Amniotic stem cell (primary cell): ENCODE results near the gene CGB5.
A peak's percentile ranks its signal among the peaks of the same experiment; 100 is the strongest.
"Not testable (repeated sequence)": the region's sequence is repeated elsewhere in the genome, so short reads cannot be mapped to it uniquely, and the experiment has no call there.

Experiments
- DNase-seq: peaks from one replicate; lab custom pipeline; 2025; lab: John Stamatoyannopoulos, UW

CGB5 gene

DNA sequence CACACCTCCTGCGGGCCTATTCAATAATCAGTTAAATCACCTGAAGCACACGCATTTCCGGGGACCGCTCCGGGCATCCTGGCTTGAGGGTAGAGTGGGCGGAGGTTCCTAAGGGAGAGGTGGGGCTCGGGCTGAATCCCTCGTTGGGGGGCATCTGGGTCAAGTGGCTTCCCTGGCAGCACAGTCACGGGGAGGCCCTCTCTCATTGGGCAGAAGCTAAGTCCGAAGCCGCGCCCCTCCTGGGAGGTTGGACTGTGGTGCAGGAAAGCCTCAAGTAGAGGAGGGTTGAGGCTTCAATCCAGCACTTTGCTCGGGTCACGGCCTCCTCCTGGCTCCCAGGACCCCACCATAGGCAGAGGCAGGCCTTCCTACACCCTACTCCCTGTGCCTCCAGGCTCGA is at the start of gene CGB5:
TSS of gene CGB5 (plus strand) at position 301 of the 400 bp plus-strand sequence. CDS start 362 bp downstream, outside the sequence.
- DNase-seq = not testable (repeated sequence)

DNA sequence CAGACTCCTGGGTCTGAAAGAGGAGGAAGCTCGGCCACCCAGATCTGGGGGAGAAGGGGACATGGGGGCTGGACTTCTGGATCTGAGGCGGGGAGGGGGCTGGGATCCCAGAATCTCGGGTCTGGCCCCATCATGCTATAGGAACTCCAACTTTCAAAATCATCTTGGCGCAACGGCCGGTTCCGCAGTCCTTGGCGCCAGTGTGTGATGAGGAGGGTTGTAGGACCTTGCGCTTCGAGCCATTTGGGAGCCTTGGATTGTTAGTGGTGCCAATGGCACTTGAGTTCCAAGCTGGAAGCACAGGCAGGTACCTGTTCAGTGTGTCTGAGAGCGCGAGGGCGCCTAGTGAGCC is 49.6 kb upstream of the CGB5 start:
- DNase-seq = no peak

DNA sequence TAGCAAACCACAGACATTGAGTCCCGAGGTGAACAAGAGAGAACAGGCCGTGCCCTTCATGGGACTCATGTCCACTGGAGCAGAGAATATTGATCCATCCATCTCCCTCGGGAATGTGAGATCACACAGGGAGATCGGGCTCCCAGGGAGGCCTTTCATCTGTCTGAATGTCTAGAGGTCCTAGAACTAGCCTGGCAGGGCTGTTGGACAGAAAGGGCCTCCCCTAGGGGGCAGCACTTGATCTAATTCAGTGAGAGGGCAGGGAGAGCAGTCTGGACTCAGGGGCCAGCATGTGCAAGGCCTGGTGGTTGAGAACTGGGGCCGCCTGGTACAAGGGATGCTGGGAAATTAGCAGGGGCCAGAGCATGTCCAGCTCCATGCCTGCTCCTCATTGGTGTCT is 45.7 kb upstream of the CGB5 start:
- DNase-seq = no peak

DNA sequence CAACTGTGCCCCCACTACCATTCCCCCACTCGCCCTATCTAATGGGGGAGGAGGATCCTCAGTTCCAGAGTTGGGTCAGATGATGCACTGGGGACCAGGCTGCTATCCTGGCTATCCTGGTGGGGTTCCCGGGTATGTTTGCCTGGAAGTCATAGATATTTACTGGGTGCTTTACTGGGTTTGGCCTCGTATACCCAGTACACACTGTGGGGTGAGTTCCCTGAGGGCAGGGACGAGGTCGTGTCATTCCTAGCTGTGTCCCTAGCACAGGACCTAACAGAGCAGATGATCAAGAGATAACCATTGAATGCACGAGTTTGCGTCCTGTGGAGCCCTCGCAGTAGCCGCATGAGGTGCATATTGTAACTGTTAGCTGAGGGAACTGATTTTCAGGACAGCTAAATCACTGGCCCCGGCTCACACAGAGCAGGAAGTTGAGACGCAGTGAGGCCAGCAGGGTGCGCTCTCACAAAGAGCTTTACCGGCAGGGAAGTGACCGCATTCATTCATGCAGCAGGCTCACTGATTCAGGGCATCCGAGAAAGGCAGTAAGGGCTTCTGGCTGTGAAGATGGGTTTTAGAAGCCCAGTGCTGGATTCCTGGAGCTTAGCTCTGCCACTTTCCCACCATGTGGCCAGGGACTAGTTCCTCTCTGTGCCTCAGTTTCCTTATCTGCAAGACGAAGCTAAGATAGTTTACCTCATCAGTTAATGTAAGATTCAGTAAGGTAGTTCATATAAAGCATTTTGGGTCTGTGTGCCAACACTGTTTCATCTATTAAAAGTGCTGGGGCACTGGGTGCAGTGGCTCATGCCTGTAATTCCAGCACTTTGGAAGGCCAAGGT is 43.9 kb upstream of the CGB5 start:
- DNase-seq = peak; percentile 23

DNA sequence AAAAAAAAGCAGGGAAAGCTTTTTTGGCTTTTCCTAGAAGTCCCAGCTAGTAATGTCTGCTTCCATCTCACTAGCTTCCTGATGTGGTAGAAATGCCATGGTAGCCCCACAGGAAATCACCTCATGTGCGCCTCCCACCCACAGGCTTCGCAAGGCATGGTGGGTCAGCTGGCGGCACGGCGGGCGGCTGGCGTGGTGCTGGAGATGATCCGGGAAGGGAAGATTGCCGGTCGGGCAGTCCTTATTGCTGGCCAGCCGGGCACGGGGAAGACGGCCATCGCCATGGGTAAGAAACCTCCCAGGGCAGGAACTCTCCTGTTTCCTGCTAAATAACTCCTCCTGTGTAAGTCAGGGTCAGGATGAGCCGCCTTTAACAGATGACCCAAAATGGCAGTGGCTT is 39.5 kb upstream of the CGB5 start:
- DNase-seq = no peak

DNA sequence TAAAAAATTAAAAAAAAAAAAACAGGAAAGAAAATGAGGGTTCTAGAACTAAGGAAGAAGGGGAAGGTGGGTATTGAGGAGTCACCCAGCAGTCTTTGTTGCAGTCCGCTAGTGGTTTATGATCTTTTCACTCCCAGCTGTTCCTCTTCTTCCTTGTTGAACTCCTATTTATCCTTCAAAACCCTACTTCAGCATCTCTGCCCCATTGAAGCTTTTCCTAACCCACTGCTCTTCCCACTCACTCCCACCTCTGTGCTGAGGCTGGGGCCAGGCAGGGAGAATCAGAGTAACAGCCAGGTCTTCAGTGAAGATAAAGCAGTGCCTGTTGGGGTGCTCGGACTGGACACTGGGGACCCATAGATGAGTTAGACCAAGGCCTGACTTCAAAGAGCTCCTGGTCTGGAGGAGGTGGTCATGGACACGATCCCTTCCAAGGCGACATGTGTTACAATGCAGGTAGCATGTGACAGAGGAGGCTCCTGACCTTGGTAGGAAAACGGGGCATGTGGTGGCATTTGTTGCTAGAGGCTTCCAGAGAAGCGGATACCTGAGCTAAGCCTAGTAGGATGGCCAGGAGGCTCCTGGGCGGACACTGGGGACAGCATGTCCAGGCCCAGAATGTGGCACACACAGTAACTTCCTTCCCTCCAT is 38.6 kb upstream of the CGB5 start:
- no peak for DNase-seq

DNA sequence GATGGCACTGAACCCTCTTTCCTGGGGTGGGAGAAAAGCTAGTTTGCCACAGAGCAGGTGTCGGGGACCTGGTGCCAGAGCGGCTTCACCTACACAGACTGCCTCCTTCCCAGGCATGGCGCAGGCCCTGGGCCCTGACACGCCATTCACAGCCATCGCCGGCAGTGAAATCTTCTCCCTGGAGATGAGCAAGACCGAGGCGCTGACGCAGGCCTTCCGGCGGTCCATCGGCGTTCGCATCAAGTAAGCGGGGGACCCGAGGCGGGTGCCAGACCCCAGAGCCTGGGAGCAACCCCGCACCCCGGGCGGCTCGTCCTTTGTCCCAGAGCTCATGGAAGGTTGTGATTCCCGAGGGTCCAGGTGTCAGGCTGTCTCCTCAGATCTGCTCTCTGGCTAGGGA is 36.7 kb upstream of the CGB5 start:
- DNase-seq = no peak

DNA sequence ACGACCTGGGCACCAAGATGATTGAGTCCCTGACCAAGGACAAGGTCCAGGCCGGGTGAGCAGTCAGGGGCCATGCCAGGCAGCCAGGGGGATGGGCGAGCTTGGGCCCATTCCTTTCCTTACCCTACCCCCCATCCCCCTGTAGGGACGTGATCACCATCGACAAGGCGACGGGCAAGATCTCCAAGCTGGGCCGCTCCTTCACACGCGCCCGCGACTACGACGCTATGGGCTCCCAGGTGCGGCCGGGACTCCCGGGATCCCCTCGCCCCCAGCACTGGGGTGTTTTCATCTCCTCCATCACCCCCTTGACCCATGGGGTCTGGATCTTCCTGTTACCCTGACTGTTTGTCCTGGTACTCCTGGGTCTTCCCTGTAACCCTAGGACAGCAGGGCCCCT is 33.8 kb upstream of the CGB5 start:
- DNase-seq = no peak

DNA sequence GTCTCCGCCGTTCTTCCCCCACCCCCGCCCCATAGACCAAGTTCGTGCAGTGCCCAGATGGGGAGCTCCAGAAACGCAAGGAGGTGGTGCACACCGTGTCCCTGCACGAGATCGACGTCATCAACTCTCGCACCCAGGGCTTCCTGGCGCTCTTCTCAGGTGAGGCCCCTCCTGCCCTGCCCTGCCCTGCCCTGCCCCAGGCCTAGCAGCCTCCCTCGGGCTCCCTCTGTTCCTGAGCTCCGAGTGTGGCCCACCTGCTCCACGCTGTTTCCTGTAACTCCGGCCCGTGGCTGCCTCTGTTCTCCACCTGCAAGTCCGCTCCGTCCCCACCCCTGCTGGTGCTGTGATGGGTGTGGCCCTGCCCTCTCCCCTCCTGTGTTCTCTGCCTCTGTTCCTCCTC is 33.2 kb upstream of the CGB5 start:
- no peak for DNase-seq

DNA sequence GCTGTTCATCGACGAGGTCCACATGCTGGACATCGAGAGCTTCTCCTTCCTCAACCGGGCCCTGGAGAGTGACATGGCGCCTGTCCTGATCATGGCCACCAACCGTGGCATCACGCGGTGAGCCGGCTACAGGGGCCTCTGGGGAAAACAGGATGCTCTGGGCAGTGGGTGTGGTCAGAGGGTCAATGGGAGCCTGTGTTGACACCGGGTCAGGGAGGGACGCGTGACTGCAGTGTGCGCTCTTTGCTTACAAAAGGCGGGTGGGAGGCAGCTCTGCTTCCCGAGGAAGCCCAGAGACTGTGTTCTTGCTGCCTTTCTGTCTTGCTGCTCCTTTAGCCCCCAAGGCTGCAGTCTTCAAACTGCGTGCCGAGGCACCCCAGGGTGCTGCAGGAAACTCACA is 32.5 kb upstream of the CGB5 start:
- DNase-seq = no peak

DNA sequence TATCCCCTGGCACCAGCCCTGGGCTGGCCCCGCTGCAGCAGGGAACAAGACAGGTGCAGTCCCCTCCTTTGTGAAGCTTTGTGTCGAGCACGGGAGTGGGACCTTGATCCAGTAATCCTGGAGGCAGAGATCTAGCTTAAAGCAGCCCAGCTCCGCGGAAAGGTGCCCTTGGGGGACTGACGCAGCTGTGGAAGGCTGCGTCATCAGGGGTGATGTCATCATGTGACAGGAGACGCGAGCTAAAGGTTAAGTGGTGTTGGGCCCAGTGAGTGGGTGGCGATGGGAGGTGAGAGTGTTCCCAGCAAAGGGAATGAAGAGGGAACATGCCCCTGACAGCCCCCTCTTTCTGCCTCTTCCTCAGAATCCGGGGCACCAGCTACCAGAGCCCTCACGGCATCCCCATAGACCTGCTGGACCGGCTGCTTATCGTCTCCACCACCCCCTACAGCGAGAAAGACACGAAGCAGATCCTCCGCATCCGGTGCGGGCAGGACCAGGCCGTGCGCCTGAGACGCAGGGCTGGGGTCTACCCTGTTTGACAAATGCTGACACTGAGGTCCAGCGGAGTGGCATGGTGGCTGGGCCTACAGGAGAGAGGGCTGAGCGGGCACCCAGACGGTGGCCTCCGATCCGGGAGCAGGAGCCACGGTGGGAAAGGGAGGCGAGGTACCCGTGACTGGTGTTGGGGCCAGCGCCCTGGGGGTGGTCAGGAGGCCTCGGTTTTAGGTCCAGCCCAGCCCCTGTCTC is 29.4 kb upstream of the CGB5 start:
- DNase-seq = no peak

DNA sequence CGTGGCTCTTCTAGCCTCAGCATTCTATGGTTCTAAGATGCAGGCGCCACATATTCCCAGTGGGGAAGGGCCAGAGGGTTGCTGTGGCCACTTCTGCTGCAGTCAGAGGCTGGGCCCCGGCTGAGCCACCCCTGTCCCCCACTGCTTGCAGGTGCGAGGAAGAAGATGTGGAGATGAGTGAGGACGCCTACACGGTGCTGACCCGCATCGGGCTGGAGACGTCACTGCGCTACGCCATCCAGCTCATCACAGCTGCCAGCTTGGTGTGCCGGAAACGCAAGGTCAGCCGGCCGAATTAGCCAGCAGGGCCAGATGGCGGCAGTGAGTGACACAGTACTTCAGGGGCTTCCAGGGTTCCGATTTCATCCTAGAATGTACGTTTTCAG is 28.8 kb upstream of the CGB5 start:
- no peak for DNase-seq

DNA sequence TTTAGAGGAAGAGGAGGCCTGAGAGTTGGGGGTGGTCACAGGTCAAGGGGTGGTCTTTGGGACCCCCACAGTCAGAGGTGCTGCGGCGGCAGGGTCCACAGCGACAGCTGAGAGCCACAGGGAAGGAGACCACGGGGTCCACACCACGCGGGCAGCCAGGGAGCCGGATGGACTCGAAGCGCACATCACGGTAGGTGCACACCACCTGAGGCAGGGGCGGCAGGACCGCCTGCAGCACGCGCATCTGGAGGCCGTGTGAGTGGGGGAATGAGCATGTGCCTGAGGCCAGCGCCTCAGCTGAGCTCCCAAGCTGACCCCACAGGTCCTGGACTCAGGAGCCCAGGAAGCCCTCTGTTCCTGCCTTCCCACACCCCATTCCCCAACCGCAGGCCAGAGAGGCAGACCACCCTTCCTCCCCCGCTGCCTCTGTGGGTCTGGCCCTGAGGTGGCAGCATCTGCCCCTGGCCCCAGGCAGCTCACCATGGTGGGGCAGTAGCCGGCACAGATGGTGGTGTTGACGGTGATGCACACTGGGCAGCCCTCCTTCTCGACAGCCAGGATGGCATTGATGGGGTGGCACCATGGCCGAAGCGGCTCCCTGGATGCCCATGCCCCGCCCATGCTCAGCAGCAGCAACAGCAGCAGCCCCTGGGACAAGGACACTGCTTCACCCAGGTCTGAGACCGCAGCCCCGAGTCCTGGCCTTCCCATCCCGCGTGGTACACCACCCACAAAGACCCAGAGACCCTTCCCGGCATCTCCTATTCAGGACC is 27.4 kb upstream of the CGB5 start:
- no peak for DNase-seq

DNA sequence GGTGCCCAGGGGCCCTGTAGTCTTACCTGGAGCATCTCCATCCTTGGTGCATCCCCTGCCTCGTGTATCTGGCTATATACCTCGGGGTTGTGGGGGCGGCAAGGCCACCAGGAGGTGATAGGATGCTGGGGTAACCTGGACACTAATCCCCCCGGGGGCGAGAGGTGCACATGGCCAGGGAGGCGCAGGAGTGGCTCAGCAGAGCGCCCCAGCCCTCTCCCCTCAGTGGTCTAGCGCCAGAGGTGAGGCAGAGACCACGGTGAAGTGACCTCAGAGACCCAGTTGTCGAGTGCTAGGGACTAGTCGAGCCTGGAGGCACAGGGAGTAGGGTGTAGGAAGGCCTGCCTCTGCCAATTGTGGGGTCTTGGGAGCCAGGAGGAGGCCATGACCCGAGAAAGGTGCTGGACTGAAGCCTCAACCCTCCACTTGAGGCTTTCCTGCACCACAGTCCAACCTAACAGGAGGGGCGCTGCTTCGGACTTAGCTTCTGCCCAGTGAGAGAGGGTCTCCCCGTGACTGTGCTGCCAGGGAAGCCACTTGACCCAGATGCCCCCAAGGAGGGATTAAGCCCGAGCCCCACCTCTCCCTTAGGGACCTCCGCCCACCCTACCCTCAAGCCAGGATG is 26.5 kb upstream of the CGB5 start, which contains the start of gene LHB:
TSS of gene LHB (minus strand) at position 51 of the 625 bp plus-strand sequence. CDS start at position 41, 10 bp downstream.
- no peak for DNase-seq

DNA sequence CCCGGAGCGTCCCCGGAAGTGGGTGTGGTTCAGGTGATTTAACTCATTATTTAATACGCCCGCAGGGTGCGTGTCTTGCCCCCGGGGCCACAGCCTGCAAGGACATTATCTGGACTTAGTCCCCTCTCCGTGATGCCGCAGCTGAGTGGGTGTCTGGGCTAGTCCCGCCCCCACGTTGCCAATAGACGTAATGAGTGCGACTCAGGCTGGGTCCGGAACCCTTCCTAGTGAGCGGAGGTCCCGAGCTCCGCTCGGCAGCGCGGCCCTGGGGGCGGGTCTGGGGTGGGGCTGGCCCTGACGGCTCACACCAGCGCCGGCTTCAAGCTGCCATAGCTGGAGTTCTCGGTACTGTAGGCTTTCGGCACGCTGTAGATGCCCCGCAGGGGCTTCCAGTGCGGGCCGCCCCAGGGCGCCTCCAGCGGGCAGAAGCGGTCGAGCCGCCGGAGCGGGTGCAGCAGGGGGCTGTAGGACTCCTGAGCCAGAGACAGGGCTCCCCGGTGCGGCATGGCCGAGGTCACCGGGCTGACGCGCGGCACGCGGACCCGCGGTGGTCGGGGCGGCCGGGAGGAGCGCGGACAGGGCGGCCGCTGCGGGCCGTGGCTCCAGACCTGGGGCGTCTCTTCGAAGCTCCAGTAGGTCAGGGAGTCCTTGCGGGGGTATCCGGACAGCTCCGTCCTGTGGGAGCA is 25.8 kb upstream of the CGB5 start:
- DNase-seq = peak; percentile 58

DNA sequence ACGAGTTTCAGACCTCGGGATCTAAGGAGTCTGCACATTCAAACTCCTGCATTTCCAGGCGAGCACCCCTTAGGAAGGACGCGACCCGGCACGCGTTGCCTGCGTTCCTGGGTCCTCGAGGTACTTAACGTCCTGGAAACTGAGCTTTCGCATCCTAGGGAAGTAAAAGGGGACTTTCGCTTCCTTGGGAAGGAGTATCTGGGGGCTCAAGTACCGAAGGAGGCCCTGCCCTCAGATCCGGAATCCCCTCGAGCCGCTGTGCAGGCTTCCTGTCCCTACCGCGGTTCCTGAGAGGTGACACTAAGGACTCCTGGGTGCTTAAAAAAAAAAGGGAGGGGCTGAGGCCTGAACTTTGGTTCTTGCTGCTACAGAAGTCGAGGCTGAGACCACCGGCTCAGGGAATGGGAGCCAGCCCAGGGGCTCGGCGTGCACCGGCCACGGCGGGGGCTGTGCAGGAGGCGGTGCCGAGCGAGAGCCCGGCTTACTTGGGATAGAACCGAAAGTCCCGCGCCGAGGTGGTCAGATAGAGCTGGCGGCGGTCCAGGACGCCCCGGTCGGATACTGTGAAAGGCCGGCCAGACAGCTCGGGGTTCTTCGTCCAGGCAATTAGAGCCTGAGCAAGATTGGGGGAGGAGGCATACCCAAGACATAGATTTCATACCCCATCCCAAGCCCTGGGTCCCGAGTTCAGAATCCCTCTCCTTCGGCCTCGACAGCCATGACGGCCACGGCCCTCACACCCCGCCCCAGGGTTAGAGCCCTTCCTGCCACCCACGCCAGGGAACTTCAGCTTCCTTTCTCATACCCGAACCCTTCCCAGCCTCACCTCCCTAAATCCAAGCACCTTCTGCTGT is 25.0 kb upstream of the CGB5 start:
- not testable (repeated sequence) for DNase-seq

DNA sequence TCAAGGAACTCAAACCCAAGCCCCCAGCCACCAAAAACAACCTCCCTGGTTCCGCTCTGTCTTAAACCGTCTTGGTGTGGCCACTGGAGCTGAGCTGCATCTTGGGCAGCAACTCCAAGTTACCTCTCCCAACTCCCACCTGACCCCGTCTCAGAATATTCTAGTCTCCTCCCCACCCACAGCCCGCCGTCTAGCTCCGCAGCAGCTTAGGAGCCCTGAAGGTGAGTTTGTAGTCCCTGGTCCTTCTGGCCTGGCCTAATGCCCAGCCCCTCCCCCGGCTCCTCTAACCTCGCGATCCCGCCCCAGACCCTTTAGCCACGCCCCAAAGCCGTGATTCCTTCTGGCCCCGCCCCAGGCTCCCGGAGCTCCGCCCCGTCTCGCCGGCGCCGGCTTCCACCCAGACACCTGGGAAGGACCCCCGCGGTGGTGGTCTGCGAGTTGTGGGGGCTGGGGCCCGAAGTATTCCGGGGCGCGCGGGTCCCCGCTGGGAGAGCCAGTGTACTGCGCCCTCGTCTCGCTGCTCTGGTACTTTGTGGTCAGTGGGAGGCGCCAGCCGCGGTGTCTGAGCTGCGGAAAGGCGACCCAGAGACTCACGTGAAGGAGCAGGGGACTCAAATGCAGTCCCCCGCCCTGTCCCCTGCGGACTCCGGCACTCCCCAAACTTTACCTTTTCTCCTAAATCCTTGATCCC is 24.3 kb upstream of the CGB5 start:
- DNase-seq = no peak

DNA sequence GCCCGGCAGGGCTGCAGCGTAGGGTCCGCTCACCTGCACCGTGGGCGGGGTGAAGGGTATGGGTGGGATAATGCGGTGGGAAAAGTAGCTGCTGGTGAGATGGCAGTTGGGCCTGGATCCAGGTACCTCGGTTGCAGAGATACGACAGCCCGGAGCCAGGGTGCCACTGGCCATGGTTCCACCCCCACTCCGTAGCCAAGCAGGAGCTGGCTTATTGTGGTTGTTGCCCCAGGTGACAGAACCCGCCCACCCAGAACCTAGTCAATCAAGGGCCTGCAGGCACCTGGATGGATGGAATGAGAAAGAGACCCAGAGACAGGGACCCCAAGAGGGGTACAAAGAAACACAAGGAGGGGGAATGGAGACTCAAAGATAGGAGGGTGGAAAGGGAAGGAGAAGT is 23.3 kb upstream of the CGB5 start:
- no peak for DNase-seq
